Esophagus muscularis mucosa (tissue), 4 donors: ENCODE data around the gene PRDX4. TPM values are rescaled to one million over a fixed set of nuclear protein-coding genes. Genes with fewer than 3 reads are reported as not detected.

Source experiments
- DNase-seq: peaks from one replicate; pipeline ENCODE4 v3.0.0-alpha.2; 2017; ENCODE audit errors: extremely low spot score
- H3K27ac ChIP-seq, 4 donors: fragments of 200-600 bp; sonication (generic); replicated peaks in 1 of 4; 1 replicate in 3 of 4; 2 replicates in 1 of 4; pipeline ENCODE4 v1.5.1; 2016 to 2019; ENCODE audit warnings: mild to moderate bottlenecking in 1 of 4
- H3K27me3 ChIP-seq, 4 donors: fragments of 200-600 bp; sonication (generic); one replicate each; pipeline versions ENCODE4 v1.5.1 to v1.6.0; 2016 to 2019
- H3K36me3 ChIP-seq, 4 donors: fragments of 200-600 bp; sonication (generic); one replicate each; pipeline ENCODE4 v1.5.1; 2016 to 2019
- H3K4me1 ChIP-seq, 4 donors: fragments of 200-600 bp; sonication (generic); one replicate each; pipeline ENCODE4 v1.5.1; 2016 to 2019
- H3K4me3 ChIP-seq, 4 donors: fragments of 200-600 bp; sonication (generic); 1 replicate in 2 of 4; 2 replicates in 2 of 4; pipeline ENCODE4 v1.5.1; 2016 to 2019; ENCODE audit warnings: mild to moderate bottlenecking in 4 of 4, moderate library complexity in 1 of 4
- H3K9me3 ChIP-seq, 4 donors: fragments of 200-600 bp; sonication (generic); 1 replicate in 3 of 4; 2 replicates in 1 of 4; pipeline ENCODE4 v1.5.1; 2016 to 2019
- CTCF ChIP-seq, 3 experiments: fragments of 200-600 bp in 2 of 3; fragments of 450-650 bp in 1 of 3; sonication (generic) in 2 of 3; IDR thresholded peaks; one replicate each; pipeline ENCODE4 v1.5.1; 2017 to 2019; ENCODE audit warnings: antibody characterized with exemption in 3 of 3, mild to moderate bottlenecking in 2 of 3, moderate library complexity in 1 of 3
- EP300 ChIP-seq: sonication (generic); formaldehyde crosslinking; IDR thresholded peaks from one replicate; pipeline ENCODE4 v1.6.1; 2017; ENCODE audit warnings: antibody characterized with exemption
- POLR2A ChIP-seq: fragments of 450-650 bp; IDR thresholded peaks from one replicate; pipeline ENCODE4 v1.6.1; 2017; ENCODE audit warnings: antibody characterized with exemption, moderate library complexity, mild to moderate bottlenecking, low read depth
- POLR2AphosphoS5 ChIP-seq, 2 donors: sonication (generic); formaldehyde crosslinking; IDR thresholded peaks; one replicate each; pipeline ENCODE4 v1.6.1; 2017; ENCODE audit warnings: antibody characterized with exemption in 2 of 2
- WGBS: methylation state at CpG from one replicate; pipeline ENCODE4 v1.1.5; 2018; 5-methylcytosine and 5-hydroxymethylcytosine counted together
- intact Hi-C: fragments of 100-400 bp; cut with DNase I; formaldehyde crosslinking; loops from one replicate; pipeline ENCODE4 v1.15.1; 2023
- total RNA-seq, 4 donors: library from RNA; depleted of rRNA; stranded (reverse); fragments of >200 nt; gene quantifications; one replicate each; pipeline versions ENCODE4 v1.1.0 to v1.2.1, GENCODE V29; 2016

The PRDX4 gene
- total RNA-seq, 4 donors from 2014 or later: 64.6 to 120 (median 90.3) TPM

GRCh38 chrX:23631136-23631535, 36.2 kb upstream of the PRDX4 start:
- intact Hi-C loops: no loop called here

GRCh38 chrX:23633834-23634580, 33.3 kb upstream of the PRDX4 start:
- no peaks in the 10 kb centered on the region for H3K27me3 ChIP-seq
- no peak overlapping the region for H3K27ac ChIP-seq
- TF ChIP-seq CTCF (IDR thresholded peaks at IDR 0.05) (no peak), POLR2A (no peak), EP300 (no peak), POLR2AphosphoS5 (IDR thresholded peaks at IDR 0.05) (no peak)
- DNase-seq: no peak
- no peak overlapping the region for H3K4me3 ChIP-seq
- no peaks in the 10 kb centered on the region for H3K9me3 ChIP-seq
- H3K4me1 ChIP-seq: no peaks in the 10 kb centered on the region
- no peaks in the 10 kb centered on the region for H3K36me3 ChIP-seq
- 65% methylated on average over 3 of the region's 3 CpGs for WGBS
- intact Hi-C loops: no loop called here

More at GRCh38 chrX:23631136-23631535, 36.2 kb upstream of the PRDX4 start:
- Histone ChIP-seq H3K27ac (no peak overlapping the region), H3K27me3 (no peaks in the 10 kb centered on the region), H3K4me3 (no peak overlapping the region), H3K36me3 (no peaks in the 10 kb centered on the region), H3K9me3 (no peaks in the 10 kb centered on the region), H3K4me1 (no peaks in the 10 kb centered on the region)
- DNase-seq: no peak
- TF ChIP-seq EP300: no peak
- WGBS: 74% methylated on average over 4 of the region's 4 CpGs

- H3K4me3 ChIP-seq: no peak overlapping the region
- no peaks in the 10 kb centered on the region for H3K27me3 ChIP-seq
- intact Hi-C loops: no loop called here
- no peak overlapping the region for H3K27ac ChIP-seq
- H3K4me1 ChIP-seq: no peaks in the 10 kb centered on the region
- WGBS: 90% methylated on average over 4 of the region's 4 CpGs
- no peak for TF ChIP-seq EP300
- TF ChIP-seq POLR2AphosphoS5 (IDR thresholded peaks at IDR 0.05): no peak
- TF ChIP-seq POLR2A: no peak
- peaks cover 0 to 8% (median 0%) of the 10 kb centered on the region in 4 donors for H3K9me3 ChIP-seq
- H3K36me3 ChIP-seq: no peaks in the 10 kb centered on the region
- no peak for DNase-seq
Measured at GRCh38 chrX:23637187-23637586, 30.1 kb upstream of the PRDX4 start.

- no peak overlapping the region for H3K27ac ChIP-seq
- no peak for TF ChIP-seq POLR2A
- TF ChIP-seq EP300: no peak
- no peak for TF ChIP-seq POLR2AphosphoS5 (IDR thresholded peaks at IDR 0.05)
- TF ChIP-seq CTCF (IDR thresholded peaks at IDR 0.05): no peak
- H3K4me3 ChIP-seq: no peak overlapping the region
- H3K4me1 ChIP-seq: no peaks in the 10 kb centered on the region
- H3K27me3 ChIP-seq: no peaks in the 10 kb centered on the region
- DNase-seq: no peak
- no peaks in the 10 kb centered on the region for H3K36me3 ChIP-seq
- peaks cover 0 to 8% (median 0%) of the 10 kb centered on the region in 4 donors for H3K9me3 ChIP-seq
- intact Hi-C loops: no loop called here
- 75% methylated on average over 2 of the region's 2 CpGs for WGBS
Measured at GRCh38 chrX:23643020-23643419, 24.3 kb upstream of the PRDX4 start.

GRCh38 chrX:23644744-23645143, 22.5 kb upstream of the PRDX4 start:
- intact Hi-C loops: no loop called here
- Histone ChIP-seq H3K9me3 (peaks cover 0 to 8% (median 0%) of the 10 kb centered on the region in 4 donors), H3K27me3 (no peaks in the 10 kb centered on the region), H3K36me3 (no peaks in the 10 kb centered on the region), H3K27ac (no peak overlapping the region), H3K4me3 (no peak overlapping the region), H3K4me1 (no peaks in the 10 kb centered on the region)
- TF ChIP-seq POLR2AphosphoS5 (IDR thresholded peaks at IDR 0.05) (no peak), EP300 (no peak), CTCF (IDR thresholded peaks at IDR 0.05) (no peak), POLR2A (no peak)
- 89% methylated on average over 9 of the region's 9 CpGs for WGBS
- no peak for DNase-seq
